ENCODE results near the gene ALDH3B1. TPM values are rescaled to one million over a fixed set of nuclear protein-coding genes. Genes with fewer than 3 reads are reported as not detected.

ALDH3B1 gene
- total and polyA plus RNA-seq, 2 donors (not counting 3 experiments of a cell fraction or from before 2014, with no cell fraction given), result 0.13 to 1.0 TPM

GRCh38 chr11:68076371-68077042, 66.4 kb downstream of the ALDH3B1 start:
- CTCF ChIA-PET, result interaction anchor here (1.2 kb wide), 1 partner anchor 133 kb away, joined by 5 read pairs; no protein-coding TSS in a partner anchor
- Histone ChIP-seq H3K27me3 (ENCODE audit: control insufficient read depth in 2 of 2, insufficient read depth in 2 of 2, low read length in 2 of 2) (no peaks in the 10 kb centered on the region), H3K4me1 (ENCODE audit: control insufficient read depth, extremely low read depth, insufficient read depth, low read length) (no peaks in the 10 kb centered on the region), H4K20me1 (replicated peaks; ENCODE audit: control insufficient read depth, extremely low read depth, insufficient read depth, low read length) (no peaks in the 10 kb centered on the region), H3K4me2 (ENCODE audit: insufficient read depth, low read length) (no peak overlapping the region), H2AFZ (ENCODE audit: low read depth, low read length) (no peak overlapping the region), H3K27ac (ENCODE audit: insufficient read depth, low read depth, low read length) (no peak overlapping the region), H3K4me3 (replicated peaks in 1 of 3; ENCODE audit: insufficient read depth in 1 of 3, low read depth in 1 of 3, low read length in 3 of 3) (no peak overlapping the region), H3K9me1 (replicated peaks; ENCODE audit: control insufficient read depth, extremely low read depth, insufficient read depth, low read length) (no peaks in the 10 kb centered on the region), H3K9ac (replicated peaks; ENCODE audit: extremely low read depth, insufficient read depth, low read length) (no peak overlapping the region), H3K36me3 (ENCODE audit: control insufficient read depth in 2 of 2, extremely low read depth in 1 of 2, insufficient read depth in 2 of 2, low read length in 2 of 2) (peaks cover 0 to 16% of the 10 kb centered on the region in 2 experiments), H3K9me3 (replicated peaks; ENCODE audit: control insufficient read depth, insufficient read depth, low read length) (no peaks in the 10 kb centered on the region), H3K79me2 (ENCODE audit: control insufficient read depth, insufficient read depth, low read length) (no peaks in the 10 kb centered on the region)
- DNase-seq (ENCODE audit: low read depth, low spot score) (peak; percentile 23), FAIRE-seq (no peak)
- no TSS peak for BruUV-seq (replicated peaks)
- TF ChIP-seq GATA2 (IDR thresholded peaks at IDR 0.05; ENCODE audit: insufficient read depth, insufficient read length, low read depth, low read length) (no peak), MAX (IDR thresholded peaks at IDR 0.05; ENCODE audit: insufficient read depth, insufficient read length) (no peak), CTCF (IDR thresholded peaks at IDR 0.05; ENCODE audit: extremely low read depth in 1 of 2, insufficient read depth in 1 of 2, low read depth in 1 of 2, low read length in 2 of 2) (peak in 1 of 2 donors; percentile 44), MYC (IDR thresholded peaks at IDR 0.05; ENCODE audit: low read depth, low read length) (no peak), JUN (IDR thresholded peaks at IDR 0.05; ENCODE audit: borderline replicate concordance, insufficient read depth, insufficient read length, low read depth) (no peak), EZH2 (IDR thresholded peaks at IDR 0.05; ENCODE audit: borderline replicate concordance, low read depth, low read length, severe bottlenecking) (no peak), POLR2A (IDR thresholded peaks at IDR 0.05; ENCODE audit: low read depth, low read length) (no peak), FOS (IDR thresholded peaks at IDR 0.05; ENCODE audit: borderline replicate concordance, insufficient read depth, low read length) (no peak)
- POLR2A ChIA-PET, result no interaction called here
- intact Hi-C loops (cut with micrococcal nuclease), result loop anchor here (1.0 kb wide), 1 partner anchor 130 kb away; no protein-coding TSS in a partner anchor
- dilution Hi-C loops (cut with MboI; ENCODE audit: extremely low pct_ligation_motif_present, low sequenced_read_pairs), result no loop called here

Measured in endothelial cell of umbilical vein (primary cell).